Measurements from ENCODE around the gene PRPF6. TPM values are rescaled to one million over a fixed set of nuclear protein-coding genes. Genes with fewer than 3 reads are reported as not detected.

PRPF6 gene
- total RNA-seq, 1 donor from 2014 or later: 79.6 TPM

- no peak for DNase-seq
These were observed 55.6 kb downstream of the PRPF6 start for GRCh38 chr20:64036346-64037198.

GRCh38 chr20:64037199-64037497 lies 56.2 kb downstream of the PRPF6 start:
- DNase-seq: no peak

GRCh38 chr20:64037498-64038213 lies 56.7 kb downstream of the PRPF6 start:
- peak; percentile 41 for DNase-seq

DNA sequence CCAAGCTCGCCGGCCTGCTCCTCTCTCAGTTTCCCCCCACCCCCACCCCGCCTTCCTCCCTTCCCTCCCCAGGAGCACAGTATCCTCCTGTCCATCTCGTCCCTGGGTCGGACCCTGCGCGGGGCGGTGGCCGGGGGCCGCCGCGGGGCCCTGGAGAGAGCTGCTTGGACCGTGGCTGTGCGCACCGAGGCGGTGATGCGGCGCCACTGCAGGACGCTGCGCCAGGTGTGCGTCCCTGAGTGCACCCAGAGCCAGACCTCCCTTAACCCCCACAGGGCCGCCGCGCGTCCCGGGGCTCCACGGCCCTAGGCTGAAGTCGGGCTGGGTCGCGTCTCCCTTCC lies 57.3 kb downstream of the PRPF6 start:
- no peak for DNase-seq

DNA sequence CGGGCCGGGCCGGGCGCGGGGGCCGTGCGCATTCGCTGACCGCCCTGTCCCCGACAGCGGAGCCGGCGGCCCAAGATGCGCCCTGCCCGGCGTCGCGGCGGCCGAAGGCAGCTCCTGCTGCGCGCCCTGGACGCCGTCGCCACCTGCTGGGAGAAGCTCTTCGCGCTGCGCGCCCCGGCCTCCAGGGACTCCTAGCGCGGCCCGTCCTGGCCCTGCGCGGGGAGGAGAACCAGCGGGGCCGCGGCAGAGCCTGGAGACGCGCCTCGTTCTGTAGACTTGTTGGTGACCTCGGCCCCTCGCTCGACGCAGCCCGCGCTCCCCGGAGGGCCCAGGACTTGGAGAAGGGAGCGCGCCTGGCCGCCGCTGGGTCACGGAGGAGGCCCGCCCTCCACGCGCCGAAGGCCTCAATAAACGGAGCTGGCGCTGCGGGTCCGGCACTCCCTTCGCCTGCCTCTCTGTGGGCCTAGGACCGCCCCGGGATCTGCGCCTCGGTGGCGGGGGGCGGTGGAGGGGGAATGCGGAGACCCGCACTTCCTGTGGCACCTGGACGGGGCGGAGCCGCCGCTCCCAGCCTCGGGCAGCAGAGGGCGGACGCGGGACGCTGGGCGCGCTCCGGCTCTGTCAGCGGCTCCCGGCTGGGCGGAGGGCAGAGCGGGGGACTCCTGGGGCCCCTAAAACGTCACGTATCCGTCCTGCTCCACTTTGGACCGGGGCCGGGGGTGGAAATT lies 57.8 kb downstream of the PRPF6 start:
- peak; percentile 96 for DNase-seq

DNA sequence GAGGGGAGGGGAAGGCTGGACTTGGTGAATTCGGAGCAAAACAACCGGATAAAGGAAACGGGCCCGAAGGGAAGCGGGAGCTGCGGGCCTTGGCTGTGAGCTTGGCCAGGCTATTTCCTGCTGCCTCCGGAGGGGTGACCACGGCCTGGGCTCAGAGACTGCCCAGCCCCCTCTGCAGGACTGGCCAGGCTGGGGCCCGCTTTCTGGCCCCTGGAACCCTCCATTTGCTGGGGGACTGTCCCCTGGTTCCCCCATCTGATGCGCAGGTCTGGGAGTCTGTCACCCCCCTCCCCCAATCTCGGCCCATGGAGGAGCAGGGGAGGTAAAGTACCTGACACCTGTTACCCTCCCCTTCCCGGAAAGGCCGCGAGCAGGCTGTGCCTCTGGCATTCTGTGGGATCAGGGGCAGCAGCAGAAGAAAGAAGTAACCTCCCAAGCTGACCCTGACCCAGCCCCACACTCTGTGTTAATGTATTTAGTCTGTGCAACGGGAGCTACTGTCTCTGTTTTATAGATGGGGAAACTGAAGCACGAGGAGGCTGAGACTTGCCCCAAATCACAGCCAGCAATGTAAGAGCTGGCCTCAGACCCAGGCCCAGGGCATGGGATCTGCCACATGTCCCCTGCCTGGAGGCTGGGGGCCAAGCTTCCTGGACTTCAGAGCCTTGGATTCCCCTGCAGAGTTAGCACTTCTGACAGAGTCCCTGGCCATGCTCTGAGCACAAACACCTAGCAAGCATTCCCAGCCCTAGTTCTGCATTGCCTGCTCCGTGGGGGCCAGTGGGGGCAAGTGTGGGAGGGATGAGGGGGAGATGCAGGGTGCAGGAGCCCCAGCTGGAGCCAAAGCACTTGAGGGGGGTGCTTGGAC lies 58.6 kb downstream of the PRPF6 start:
- DNase-seq: no peak

- no peak for DNase-seq
These were observed 59.5 kb downstream of the PRPF6 start for GRCh38 chr20:64040231-64041039.

GRCh38 chr20:64041040-64041780 lies 60.3 kb downstream of the PRPF6 start:
- DNase-seq: no peak

DNA sequence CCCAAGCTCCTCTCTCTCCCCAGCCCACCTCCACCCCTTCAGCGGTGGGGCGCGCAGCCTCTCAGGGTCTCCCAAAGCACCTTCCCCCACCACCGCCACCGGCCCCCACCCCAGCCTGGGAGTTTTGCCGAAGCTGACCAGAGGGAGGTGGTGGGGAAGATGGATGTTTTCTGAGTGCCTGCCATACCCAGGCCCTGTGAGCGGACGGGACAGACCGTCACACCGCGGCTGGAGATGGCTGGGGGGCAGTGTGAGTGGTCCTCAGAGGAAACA lies 60.8 kb downstream of the PRPF6 start:
- no peak for DNase-seq

- DNase-seq: peak; percentile 70
These were observed 61.3 kb downstream of the PRPF6 start for GRCh38 chr20:64042054-64042781.

- DNase-seq: no peak
These were observed 62.8 kb downstream of the PRPF6 start for GRCh38 chr20:64043768-64044167.

DNA sequence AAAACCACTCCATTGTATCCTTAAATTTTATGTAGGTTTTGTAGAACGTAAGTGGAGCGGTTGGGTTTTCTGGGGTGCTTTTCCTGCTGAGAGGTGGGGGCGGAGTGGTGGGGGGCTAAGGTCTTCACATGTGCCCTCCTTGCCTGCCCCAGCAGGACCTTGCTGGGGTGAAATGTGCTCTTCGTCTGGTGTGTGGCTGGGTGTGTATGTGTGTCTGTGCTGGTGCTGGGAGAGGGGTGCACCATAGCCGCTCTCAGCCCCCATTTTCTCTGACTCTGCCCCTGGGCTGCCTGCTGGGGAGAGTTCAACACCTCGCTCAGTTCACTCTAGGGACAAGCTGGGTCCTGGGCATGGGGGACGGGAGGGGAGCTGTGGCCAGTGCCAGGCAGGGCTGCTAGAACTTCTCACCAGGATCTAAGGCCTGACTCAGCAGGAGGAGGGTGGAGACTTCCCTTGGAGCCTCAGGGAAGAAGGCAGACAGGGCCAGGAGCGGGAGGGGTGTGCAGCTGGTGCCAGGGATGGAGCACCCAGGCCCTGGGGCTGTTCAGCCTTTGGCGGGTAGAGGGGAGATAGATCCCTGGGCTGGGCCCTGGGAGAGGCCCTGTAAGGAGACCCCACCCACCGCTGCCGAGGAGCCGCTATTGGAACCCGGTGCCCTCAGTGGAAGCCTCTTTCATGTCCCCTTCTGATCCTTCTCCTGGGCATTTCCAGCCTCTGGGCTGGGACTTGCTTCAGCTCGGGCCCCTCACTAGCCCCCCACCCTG lies 63.7 kb downstream of the PRPF6 start:
- peak; percentile 88 for DNase-seq

GRCh38 chr20:64045346-64046011 lies 64.5 kb downstream of the PRPF6 start:
- peak; percentile 54 for DNase-seq

DNA sequence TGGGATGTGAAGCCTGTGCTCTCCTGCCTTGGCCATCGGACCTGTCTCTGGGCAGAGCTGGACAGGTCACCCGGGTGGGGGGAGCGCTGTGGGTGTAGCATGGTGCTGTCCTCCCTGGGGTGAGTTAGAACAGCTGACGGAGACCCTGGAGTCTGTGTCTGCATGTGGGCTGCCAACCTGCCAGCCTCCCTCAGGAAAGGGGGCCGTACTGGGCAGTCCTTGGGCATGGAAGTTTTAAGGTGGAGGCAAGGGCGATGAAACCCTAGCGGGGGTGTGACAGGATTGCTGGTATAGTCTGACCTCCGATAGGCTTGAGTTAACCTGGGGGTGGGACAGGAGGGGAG lies 66.1 kb downstream of the PRPF6 start:
- no peak for DNase-seq

DNA sequence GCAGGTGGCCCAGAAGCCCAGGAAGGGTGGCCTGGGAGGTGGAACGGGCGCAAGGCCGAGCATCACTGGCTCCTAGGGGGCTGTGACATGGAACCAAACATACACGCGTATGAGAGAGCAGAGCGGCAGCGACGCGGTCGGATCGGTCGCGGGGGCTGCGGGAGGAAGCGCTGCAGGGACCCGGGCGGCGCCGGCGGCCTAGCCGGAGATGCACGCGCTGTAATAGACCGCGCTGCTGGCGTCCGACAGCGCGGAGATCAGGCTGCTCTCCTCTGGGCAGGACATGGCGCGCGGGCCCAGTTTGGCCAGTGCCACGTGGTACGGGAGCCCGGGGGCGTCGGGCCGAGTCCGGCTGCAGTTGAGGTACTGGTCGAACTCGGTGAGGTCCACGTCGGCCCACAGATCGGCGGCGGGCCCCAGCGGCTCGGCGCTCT lies 67.1 kb downstream of the PRPF6 start:
- no peak for DNase-seq

GRCh38 chr20:64048402-64049044 lies 67.6 kb downstream of the PRPF6 start:
- peak; percentile 49 for DNase-seq

DNA sequence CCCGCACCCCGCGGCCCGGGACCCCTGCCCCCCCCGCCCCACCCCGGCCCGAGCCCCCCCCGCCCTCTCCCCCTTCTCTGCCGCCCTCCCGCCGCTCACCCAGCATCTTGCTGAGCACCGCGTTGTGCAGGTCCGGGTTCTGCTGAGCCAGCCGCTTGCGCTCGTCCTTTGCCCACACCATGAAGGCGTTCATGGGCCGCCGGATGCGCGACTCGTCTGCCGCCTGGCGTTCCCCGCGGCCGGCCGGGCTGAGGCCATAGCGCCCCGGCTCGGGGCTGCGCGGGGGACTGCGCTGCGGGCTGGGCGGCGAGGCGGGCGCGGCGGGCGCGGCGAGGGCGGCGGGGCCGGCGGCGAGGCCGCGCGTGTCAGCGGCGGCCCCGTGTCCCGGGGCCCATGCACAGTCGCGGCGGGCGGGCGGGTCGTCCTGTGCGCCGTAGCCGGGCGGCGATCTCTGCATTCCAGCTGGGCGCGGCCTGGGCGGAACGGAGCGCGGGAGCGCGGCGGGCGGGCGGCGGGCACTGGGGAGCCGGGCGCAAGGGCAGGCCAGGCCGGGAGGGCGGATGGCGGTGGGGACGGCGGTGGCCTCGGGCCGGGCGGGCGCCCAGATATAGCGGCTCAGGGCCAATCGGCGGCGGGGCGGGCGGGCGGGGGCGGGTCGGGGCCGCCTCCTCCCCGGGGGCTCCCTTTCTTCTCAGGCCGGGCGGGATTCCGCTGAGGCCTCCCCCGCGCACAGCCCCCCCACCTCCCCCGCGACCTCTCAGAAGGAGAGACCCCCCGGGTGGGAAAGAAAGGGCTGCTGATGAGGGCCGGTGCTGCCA lies 68.3 kb downstream of the PRPF6 start, which contains the start of gene SOX18:
SOX18 (minus strand) TSS at position 580 of the 818 bp plus-strand sequence; CDS start at position 457, 123 bp downstream.
- DNase-seq: peak; percentile 81

DNA sequence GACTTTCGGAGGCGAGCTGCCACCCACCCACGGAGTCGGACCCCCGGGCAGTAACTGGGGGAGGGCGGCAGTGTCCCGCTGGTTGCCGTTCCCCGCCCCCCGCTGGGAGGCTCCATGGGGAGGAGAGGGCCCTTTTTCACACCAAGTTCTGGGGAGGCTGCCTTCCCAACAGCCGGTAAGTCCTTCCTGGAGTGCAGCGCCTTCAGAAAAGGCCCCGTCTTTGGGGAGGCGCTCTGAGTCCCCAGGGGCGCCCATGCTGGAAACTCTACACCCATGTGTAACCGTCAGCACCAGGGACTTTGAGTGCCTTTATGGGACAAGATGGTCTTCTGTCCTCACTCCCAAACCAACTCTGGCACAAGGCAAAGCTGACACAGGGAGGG lies 68.9 kb downstream of the PRPF6 start:
- peak; percentile 51 for DNase-seq

All from dermis blood vessel endothelial cell (primary cell).